HG02973 (cell line): ENCODE results near the gene WDFY1.

Source experiments
- ATAC-seq: cut with Tn5 transposase; IDR thresholded peaks from one replicate; pipeline ENCODE4 v1.9.1; 2021; ENCODE audit warnings: moderate library complexity; ENCODE audit not compliant: unreplicated experiment

WDFY1 gene

GRCh38 chr2:223944703-223945531 is at the start of gene WDFY1:
WDFY1 (minus strand) TSS chr2:223945335; CDS start chr2:223945284, 51 bp downstream.
- peak; percentile 71 for ATAC-seq

- no peak for ATAC-seq
These were observed 49.5 kb upstream of the WDFY1 start for GRCh38 chr2:223994562-223995162.

GRCh38 chr2:223993634-223994232 is 48.6 kb upstream of the WDFY1 start:
- peak; percentile 84 for ATAC-seq

GRCh38 chr2:223991611-223992010 is 46.5 kb upstream of the WDFY1 start:
- ATAC-seq, result no peak

GRCh38 chr2:223989856-223990232 is 44.7 kb upstream of the WDFY1 start:
- ATAC-seq, result no peak

- no peak for ATAC-seq
These were observed 44.2 kb upstream of the WDFY1 start for GRCh38 chr2:223989206-223989855.

- no peak for ATAC-seq
These were observed 36.1 kb upstream of the WDFY1 start for GRCh38 chr2:223981241-223981640.

- no peak for ATAC-seq
These were observed 35.7 kb upstream of the WDFY1 start for GRCh38 chr2:223980803-223981202.

GRCh38 chr2:223980397-223980735 is 35.2 kb upstream of the WDFY1 start:
- no peak for ATAC-seq

GRCh38 chr2:223979730-223980396 is 34.7 kb upstream of the WDFY1 start:
- no peak for ATAC-seq

GRCh38 chr2:223978451-223978850 is 33.3 kb upstream of the WDFY1 start:
- no peak for ATAC-seq

GRCh38 chr2:223976635-223977226 is 31.6 kb upstream of the WDFY1 start:
- no peak for ATAC-seq

GRCh38 chr2:223973606-223974005 is 28.5 kb upstream of the WDFY1 start:
- no peak for ATAC-seq

- no peak for ATAC-seq
These were observed 27.5 kb upstream of the WDFY1 start for GRCh38 chr2:223972656-223973102.

GRCh38 chr2:223971731-223972130 is 26.6 kb upstream of the WDFY1 start:
- no peak for ATAC-seq

- peak; percentile 65 for ATAC-seq
These were observed 25.4 kb upstream of the WDFY1 start for GRCh38 chr2:223970343-223971128.

GRCh38 chr2:223969856-223970255 is 24.7 kb upstream of the WDFY1 start:
- peak; percentile 9 for ATAC-seq

- ATAC-seq, result no peak
These were observed 24.2 kb upstream of the WDFY1 start for GRCh38 chr2:223969315-223969714.

- ATAC-seq, result no peak
These were observed 22.8 kb upstream of the WDFY1 start for GRCh38 chr2:223967981-223968380.

GRCh38 chr2:223959688-223960087 is 14.6 kb upstream of the WDFY1 start:
- ATAC-seq, result no peak
